Measurements from ENCODE around the gene PPP2R5E.
"Not testable (repeated sequence)": the region's sequence is repeated elsewhere in the genome, so short reads cannot be mapped to it uniquely, and the experiment has no call there.

Gene PPP2R5E

DNA sequence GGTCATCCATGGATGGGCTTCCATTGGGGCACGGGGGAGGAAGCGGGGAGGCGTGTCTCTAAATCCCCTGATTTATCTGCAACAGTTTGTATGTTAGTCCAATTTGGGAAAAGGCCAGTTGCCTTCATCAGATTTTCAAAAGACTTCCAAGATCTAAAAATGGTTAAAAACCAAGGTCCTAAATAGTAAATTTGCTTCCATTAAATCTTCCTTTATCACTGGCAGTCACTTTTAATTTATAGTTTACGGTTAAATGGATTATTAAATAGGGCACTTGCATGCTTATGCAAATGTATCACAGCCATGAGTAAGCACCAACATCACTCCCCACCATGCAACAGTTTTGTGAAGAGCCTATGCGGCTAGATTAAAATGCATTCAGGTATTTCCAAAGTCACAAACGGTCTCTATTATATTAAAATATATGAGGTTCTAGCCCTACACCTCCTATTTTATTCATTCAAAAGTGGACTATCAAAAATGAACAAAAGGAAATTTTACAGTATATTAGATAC, 116.3 kb downstream of the PPP2R5E start:
- no peak for DNase-seq

DNA sequence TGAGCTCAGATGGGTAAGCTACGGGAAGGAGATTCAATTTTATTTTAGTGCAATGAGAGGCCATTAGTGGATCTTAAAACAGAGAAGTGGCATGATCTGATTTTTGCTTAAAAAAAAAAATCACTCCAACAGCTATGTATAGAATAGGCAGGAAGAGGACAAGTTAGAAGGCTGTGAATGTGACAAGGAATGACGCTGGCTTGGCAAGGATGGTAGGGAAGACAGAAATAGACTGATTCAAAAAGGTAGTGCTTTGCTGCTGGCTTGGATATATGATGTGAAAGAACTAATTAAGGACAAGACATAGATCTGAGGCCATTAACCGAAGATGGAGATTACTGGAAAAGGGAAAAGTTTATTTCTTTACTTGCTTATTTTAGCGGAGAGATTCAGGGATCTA, 119.3 kb downstream of the PPP2R5E start:
- DNase-seq, result no peak

GRCh38 chr14:63423381-63423780, 119.8 kb downstream of the PPP2R5E start:
- DNase-seq, result no peak

DNA sequence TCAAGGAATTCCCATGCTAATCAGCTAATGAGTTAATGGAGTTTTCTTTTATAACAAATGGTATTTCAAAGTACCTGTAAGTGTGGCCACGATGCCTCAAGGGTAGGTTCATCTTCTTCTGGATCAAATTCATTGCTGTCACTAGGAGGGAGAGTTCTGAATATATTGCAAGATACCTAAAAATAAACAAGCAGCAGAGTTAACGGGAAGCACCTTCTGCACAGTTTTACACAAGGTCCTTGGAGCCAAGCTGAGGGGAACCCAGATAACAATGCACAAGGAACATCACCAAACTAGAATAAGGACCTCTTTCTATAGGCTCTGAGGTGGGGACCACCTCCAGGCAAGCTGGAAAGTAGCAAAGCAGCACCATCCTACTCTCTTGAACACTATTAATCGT, 121.3 kb downstream of the PPP2R5E start:
- DNase-seq, result no peak

DNA sequence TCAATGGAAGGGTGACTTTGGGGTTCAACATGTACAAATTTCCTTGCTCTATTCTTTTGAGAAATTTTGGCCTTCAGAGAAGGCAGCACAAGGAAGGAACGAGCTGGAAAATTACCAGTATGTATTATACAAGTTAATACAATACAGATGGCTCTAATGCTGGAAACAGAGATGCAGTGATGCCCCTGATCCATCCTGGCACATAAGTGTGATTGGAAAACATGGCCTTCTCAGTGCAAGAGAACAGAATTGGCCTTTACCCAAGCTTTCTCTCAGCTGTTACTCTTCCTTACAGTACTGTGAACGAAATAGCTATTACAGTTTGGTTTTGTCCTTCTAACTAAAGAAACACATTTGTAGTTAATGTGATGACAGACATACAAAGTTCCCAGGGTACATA, 122.0 kb downstream of the PPP2R5E start:
- no peak for DNase-seq

GRCh38 chr14:63418020-63418419, 125.2 kb downstream of the PPP2R5E start:
- no peak for DNase-seq

GRCh38 chr14:63413009-63413408, 130.2 kb downstream of the PPP2R5E start:
- no peak for DNase-seq

- no peak for DNase-seq
These were observed 136.8 kb downstream of the PPP2R5E start for GRCh38 chr14:63406333-63406732.

DNA sequence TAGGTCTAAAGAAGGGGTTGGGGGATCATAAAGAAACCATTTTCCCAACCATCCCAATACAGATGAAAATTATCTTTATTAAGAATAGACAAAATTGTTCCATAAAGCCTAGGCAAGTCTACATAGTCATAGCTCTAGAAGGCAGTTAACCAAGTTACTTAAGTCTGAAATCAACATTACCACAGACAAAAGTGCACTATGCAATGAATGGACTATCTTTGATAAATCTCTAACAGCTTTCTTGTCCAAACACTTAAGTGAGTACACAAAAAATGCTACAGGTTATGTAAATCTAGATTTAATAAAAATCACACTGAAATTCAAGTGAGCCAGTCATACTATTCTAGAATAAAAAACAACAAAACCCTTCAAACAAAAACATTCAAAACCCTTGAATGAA, 137.5 kb downstream of the PPP2R5E start:
- DNase-seq, result no peak

GRCh38 chr14:63404906-63405305, 138.3 kb downstream of the PPP2R5E start:
- DNase-seq, result no peak

DNA sequence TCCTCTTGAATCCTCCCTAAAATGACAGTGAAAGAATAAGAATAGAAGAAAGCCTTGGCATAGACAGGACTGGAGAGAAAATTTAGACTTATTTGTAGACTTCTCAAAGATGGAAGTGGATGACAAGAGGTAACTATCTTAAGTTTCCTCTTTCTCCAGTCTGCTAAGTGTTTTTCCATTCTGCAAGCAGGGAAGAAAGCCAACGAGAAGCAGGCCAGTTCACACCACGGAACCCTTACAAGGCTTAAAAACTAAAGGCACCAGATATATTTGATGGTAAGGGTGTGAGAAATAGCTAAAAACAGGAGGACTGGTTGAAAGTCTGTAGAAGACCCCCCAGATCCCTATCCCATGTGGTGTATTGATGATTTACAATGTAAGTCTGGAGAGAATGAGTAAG, 141.5 kb downstream of the PPP2R5E start:
- DNase-seq, result no peak

DNA sequence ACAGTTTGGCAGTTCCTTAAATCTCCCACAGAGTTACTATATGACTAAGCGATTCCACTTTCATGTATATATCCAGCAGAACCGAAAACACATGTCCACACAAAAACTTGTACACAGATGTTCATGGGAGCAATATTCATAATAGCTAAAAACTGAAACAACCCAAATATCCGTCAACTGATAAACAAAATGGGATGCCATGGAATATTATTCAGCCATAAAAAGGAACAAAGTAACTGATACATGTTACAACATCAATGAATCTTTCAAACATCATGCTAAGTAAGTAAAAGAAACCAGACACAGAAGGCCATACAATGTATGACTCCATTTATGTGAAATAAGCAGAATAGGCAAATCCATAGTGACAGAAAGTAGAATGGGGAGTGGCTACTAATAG, 144.2 kb downstream of the PPP2R5E start:
- DNase-seq, result no peak

DNA sequence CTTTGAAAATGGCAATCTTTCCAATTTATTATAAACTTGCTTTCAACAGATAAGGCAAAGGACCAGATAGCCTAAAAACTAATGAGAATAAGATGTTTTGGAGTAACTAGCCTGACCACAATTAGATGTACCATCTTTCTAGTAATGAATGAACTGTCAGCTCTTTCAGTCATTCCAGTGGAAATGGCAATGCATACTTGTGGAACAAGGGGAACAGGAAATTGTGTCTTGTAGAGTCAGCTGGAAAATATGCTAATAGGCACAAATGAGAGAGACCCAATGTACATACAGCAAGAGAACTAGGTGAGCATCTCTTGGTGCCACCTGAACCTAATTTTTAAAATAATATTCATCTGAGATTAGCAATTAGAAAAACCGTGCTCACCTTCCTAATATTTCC, 148.3 kb downstream of the PPP2R5E start:
- no peak for DNase-seq

GRCh38 chr14:63394432-63394831, 148.7 kb downstream of the PPP2R5E start:
- no peak for DNase-seq

- no peak for DNase-seq
These were observed 150.2 kb downstream of the PPP2R5E start for GRCh38 chr14:63393012-63393411.

GRCh38 chr14:63392236-63392635, 150.9 kb downstream of the PPP2R5E start:
- DNase-seq, result no peak

- DNase-seq, result peak; percentile 40 to 43
These were observed 154.3 kb downstream of the PPP2R5E start for GRCh38 chr14:63388766-63389431.

DNA sequence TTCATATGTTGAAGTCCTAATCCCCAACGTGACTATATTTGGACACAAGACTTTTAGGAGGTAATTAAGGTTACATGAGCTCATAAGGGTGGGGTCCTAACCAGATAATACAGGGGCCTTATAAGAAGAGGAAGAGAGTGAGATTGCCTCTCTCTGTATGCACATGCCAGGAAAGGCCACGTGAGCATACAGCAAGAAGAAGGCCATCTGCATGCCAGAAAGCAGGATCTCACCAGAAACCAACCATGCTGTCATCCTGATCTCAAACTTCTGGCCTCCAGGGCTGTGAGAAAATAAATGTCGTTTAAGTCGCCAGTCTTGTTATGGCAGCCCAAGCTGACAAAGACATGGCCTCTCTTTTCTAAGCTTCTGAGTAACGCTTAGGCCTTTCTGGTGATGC, 155.5 kb downstream of the PPP2R5E start:
- no peak for DNase-seq

DNA sequence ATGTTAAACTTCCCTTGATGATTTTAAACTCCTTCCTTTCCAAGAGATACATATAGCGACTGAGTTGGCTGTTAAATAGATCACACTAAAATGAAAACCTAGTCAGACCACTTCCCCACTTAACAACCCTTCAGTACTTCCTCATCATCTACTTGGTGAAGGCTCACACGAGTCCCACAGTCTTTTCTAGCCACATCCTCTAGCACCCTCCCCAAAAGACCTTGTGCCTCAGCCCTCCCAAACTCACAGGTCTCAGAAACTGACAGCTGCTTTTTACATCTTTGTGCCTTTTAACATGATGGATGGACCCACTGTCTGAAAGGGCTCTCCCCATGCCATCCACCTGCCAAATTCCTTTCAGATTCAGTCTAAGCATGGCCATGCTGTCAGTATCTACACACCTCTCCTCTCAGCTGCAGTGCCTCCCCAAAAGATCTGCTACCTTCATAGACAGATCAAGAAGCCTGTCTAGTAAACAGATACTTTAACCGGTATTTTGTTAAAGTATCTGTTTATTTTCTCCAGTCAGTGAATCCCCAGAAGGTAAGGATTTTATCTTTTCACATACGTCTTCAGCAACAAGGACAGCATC, 159.3 kb downstream of the PPP2R5E start:
- DNase-seq, result no peak

DNA sequence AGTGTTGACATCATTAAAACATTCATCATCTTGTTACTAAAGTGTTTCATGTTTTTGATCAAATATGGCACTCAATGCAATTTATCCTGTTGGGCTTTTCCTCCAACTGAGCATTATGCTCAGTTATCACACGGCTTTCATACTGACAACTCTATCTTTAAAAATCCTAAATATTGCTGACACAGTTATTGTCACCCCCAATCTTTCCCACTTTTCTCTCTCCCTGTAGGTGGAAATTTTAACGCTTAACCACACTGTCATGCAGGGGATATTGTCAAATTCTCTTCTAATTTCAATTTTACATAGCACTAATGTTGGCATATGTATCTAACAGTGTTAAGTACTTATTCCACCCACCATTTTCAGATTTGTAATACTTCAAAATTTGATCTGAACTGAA, 164.7 kb downstream of the PPP2R5E start:
- DNase-seq, result no peak

DNA sequence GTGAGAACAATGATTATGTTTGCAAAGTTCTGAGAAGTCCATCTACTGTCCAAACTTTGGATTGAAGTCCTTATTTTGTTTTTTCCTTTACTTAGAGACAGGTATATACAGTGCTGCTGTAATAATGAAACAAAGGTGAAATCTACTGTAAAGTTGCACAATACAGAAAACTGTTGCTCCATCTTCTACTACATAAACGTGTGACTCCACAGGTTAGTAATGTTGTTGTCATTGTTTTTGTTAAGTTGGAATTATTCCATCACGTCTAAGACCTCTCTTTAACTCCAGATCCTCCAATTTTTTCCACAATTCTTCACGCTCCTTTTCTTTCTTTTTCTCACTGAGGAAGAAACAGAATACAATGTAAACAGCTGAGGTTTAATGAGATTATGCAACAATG, 167.4 kb downstream of the PPP2R5E start:
- DNase-seq, result no peak

GRCh38 chr14:63371613-63372012, 171.6 kb downstream of the PPP2R5E start:
- DNase-seq, result not testable (repeated sequence)

- no peak for DNase-seq
These were observed 172.1 kb downstream of the PPP2R5E start for GRCh38 chr14:63371033-63371432.

DNA sequence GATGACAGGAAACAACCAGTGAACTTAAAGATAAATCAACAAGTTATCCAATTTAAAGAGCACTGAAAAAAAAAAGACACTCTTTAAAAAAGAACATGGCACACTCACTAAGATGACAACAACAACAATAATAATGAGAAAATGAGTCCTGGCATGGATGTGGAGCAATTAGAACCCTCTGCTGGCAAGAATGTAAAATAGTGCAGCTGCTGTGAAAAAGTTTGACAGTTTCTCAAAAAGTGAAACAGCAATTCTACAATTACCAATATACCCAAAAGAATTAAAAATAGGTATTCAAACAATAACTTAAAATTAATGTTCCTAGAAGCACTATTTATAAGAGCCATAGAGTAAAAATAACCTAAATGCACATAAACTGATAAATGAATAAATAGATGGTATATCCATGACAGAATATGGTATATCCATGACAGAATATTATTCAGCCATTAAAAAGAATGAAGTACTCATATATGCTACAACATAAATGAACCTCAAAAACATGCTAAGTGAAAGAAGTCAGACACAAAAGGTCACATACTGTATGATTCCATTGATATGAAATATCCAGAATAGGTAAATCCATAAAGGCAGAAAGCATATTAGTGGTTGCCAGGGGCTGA, 175.3 kb downstream of the PPP2R5E start:
- no peak for DNase-seq

Measured in activated CD4-positive, alpha-beta T cell treated with anti-CD3 and anti-CD28 coated beads, Interleukin-2, amount 50 U/mL, for 4 hours (primary cell).